GM19099 (cell line): Measurements from ENCODE around the gene XAB2.

Source experiments
- POLR2A ChIP-seq: IDR thresholded peaks from 3 replicates; pipeline ENCODE4 v1.6.1; 2011; ENCODE audit warnings: low read depth; ENCODE audit not compliant: insufficient read length; ENCODE audit errors: extremely low read depth

XAB2 gene

DNA sequence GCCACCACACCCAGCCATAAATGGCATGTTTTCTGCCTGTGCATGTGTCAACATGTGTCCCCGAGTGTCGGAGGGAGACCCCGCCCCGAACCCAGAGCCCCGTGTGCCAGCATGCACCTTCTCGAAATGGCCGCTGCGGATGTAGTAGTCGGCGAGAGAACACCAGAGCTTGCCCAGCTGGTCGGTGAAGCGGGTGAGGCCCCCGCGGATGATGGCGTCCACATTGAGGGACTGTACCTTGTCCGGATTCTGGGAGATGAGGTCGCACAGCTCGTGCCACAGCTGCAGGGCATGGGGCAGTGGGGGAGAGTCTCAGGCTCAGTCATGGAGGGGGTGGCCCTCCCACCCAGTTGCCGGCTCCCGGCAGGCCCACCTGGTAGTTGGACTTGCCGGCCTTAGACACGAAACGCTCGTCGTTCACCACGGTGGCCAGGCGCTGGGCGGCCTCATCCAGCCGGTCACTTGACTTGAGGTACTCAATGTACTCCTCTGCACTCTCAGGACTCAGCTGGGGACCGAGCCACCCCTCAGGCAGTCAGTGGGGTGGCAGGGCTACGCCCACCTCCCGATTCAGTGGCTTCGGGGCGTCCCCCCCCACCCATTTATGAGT is 3.5 kb downstream of the XAB2 start:
- TF ChIP-seq POLR2A: no peak

DNA sequence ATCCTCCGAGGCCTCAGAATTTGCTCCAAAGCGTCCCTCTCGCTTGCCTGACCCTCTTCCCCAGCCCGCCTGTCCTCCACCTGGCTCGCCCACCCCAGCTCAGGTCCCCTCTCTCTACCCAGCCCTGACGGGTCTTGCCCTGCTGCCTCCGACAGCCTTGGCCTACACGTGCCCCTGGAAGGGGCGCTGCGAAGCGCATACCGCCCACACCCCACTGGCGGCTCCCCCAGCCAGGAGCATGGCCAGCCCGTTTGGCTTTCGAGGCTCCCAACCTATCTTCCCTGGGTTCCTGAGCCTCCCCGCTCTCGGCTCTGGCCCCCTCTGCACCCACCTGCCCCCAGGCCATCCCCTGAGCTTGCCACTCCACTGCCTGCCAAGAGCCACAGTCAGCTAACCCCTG is 4.5 kb downstream of the XAB2 start:
- TF ChIP-seq POLR2A: no peak

DNA sequence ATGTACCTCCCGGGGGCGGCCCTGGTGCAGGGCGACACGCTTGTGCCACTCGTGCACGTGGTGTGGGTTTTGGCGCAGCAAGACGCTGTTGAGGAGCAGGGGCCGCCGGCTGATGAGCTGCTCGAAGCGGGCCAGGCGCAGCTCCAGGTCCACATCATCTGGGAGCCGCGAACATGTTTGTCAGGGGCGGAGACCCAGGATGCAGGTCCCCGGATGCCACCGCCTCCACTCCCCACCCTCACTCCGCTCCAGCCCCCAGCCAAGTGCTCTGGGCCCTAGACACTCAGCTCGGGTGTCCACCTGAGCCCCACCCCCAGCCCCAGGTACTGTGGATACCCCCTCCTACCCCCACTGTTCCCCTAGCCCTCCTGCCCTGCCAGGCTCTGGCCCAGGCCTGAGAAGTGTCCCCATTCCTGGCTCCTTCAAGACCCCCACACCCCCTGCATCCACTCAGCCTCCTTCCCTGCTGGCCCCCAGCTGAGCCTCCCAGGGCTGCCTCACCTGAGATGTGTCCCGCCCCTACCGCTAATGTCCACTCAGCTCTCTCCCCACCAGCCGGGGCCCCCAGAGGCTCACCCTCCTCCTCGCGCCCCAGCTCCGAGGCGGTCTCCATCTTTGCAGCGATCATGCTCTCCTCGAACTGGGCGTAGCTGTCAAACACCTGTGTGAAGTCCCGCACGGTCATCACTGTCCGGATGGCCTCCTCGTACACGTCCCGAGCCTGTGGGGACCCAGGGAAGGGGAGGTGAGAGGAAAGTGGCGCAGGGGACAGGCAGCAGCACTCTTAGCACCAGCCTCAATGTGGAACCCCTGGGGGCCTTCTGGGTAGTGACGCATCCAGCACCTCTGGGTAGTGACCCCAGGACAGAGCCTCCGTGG is 5.4 kb downstream of the XAB2 start:
- no peak for TF ChIP-seq POLR2A

DNA sequence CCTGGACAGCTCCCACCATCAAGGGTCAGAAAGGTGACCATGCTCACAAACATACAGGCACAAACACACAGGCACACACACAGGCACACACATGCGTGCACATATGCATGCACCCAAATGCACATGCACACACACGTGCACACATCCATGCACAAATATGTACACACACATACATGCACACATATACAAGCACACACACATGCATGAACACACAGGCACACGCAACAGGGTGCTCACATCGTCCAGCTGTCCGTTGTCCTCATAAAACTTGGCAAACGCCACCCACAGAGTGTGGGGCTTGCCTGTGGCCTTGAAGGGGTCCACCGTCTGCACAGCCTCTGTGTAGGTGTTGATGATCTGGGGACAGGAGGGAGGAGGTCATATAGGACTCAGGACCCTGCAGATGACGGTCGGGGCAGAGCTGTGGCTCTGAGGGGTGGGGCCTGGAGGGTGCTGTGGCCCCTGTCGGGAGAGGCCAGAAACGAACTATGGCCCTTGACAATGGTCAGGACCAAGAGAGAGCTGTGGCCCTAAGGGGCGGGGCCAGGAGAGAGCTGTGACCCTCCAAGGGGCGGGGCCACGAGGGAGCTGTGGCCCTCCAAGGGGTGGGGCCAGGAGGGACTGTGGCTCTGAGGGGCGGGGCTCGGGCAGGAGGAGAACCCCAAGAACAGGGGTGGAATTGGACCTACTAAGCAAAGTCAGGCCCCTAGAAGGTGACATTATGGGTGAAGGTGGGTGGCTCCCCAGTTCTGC is 6.2 kb downstream of the XAB2 start:
- TF ChIP-seq POLR2A: no peak

DNA sequence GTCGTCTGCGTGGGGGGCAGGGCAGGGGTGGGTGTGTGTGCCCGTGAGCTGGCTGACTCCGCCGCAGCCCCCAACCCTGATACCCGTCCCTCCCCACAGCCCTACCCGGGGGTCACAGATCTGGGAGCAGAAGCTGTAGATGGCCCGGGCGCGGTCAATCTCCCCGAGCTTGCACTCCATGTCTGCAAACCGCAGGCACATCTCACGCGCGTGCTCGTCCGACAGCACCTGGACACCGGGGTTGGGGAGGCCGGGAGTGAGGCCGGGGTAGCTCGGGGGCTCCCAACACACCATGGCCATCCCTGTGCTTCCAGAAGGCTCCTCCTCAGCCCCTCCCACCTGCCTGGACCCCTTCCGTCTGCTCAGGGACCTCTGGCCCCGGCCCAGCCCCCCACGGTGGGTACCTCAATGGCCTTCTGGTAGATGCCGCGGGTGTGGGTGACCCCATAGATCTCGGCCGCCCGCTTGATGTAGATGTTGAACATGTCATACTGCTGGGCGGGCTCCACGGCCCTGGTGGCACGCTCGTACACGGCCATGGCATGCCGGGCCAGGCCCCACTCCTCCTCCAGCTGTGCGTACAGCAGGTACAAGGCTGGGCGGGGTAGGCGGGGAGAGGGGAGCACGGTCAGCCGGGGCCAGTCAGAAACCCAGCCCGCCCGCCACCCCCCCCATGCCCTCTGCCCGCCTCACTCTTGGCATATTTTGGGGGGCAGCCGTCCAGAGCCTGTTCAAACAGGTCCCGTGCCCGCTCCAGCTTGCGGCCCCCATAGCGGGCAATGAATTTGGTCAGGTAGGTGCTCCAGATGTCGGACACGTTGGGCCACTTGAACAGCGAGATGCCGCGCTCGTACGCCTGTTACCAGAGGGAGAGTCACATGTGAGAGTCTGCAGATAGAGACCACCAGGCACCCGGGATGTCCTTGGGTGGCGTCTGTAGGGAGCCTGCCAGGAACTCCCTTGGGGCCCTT is 8.6 kb downstream of the XAB2 start:
- no peak for TF ChIP-seq POLR2A

DNA sequence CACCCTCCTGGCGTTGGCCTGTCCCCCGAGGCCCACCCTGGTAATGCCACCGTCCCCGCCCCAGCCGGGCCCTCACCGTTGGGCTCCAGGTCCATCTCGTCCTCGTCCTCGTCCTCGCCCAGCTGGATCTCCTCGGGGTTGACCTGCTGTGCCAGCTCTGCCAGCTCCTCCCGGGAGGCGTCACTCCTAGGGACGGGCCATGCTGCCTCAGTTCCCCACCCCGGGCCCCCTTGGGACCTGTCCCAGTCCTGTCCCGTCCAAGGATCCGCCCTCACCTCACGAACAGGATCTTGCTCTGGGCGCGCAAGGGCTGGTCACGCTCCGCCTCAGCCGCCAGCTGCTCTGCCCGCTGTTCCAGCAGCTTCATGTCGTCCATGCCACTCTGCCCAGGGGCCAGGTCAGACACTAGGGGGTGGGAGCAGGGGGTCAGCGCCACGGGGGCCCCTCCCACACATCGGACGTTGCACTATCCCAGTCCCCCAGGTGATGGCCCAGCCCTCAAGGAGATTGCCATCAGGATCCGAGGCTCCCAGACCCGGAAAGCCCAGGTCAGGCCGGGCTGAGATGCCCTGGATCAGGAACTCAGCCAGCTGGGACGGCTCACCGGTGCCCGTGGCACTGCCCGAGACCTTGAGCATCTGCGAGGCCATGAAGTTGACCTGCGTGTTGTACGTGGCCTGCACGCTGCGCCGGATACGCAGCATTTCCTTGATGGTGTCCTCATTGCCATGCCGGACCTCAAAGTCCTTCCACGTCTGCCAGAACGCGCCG is 9.5 kb downstream of the XAB2 start:
- TF ChIP-seq POLR2A: no peak

DNA sequence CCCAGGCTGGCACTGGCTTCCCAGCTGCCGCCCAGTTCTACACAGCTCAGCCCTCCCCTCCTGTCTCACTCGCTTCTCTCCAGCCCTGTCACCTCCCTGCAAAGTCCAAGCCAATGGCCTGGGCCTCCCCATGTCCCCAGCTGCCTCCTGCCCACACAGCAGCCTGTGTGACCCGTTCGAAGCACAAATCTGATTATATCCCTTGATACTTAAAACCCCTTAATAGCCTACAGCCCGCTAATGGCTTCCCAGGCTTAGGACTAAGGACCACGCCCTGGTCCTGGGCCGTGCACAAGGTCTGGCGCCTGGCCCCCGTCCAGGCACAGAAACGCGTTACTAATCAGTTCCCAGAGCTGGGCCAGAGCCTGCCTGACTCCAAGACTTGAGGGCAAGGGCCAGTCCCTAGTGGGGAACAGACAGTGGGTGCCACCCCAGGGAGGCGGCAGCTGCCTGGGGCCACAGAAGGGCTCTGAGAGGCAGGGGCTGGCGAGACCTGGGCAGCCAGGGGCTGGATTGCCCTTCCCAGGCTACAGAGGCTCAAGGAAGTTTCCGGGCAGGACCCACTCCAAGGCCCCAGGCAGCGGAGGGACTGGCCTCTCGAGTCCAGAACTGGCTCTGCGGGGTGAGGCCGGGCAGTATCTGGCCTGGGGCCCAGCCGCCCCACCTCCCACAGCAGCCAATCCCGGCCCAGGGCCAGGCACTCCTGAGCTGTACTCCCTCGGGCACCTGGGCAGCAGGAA is 10.4 kb downstream of the XAB2 start:
- no peak for TF ChIP-seq POLR2A

DNA sequence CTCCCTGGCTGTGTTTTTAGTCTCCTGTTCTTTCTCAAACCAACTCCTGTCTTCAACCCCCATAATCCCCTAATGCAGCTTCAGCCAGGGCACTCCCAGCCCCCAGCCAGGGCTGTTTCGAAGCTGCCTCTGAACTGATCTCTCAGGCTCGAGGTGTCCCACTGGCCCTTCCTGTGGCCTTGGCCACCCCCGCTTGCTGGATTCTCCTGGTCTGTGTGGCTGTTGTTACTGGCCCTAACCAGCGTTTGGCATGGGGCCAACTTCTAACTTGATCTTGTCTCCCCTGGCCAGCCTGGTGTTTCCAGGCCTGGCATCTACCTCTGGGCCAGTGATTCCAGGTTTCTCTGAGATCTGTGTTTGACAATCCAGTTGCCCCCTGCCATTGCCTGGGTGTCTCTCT is 11.0 kb downstream of the XAB2 start:
- no peak for TF ChIP-seq POLR2A

DNA sequence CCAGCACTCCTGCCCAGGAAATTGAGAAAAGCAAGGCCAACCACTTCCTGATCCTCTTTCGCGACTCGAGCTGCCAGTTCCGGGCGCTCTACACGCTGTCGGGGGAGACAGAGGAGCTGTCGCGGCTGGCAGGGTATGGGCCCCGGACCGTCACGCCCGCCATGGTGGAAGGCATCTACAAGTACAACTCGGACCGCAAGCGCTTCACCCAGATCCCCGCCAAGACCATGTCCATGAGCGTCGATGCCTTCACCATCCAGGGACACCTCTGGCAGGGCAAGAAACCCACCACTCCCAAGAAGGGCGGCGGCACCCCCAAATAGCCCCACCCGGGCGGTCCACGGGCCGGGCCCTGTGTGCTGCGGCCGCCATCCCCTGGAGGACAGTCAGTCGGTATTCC is 11.6 kb downstream of the XAB2 start:
- TF ChIP-seq POLR2A: no peak

DNA sequence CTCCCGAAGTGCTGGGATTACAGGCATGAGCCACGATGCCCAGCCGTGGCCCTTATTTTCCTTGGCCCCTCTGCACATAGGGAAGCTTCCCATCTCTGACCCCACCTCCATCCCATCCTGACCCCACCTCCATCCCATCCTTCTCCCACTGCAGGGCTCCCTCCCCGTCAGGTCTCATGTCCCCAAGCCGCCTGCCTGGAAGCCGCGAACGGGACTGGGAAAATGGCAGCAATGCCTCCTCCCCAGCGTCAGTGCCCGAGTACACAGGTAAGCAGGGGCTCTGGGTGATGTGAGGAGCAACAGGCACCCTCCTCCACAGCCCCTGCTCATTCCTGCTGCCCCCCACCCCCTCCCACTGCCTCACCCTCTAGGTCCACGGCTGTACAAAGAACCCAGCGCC is 12.2 kb downstream of the XAB2 start:
- no peak for TF ChIP-seq POLR2A

DNA sequence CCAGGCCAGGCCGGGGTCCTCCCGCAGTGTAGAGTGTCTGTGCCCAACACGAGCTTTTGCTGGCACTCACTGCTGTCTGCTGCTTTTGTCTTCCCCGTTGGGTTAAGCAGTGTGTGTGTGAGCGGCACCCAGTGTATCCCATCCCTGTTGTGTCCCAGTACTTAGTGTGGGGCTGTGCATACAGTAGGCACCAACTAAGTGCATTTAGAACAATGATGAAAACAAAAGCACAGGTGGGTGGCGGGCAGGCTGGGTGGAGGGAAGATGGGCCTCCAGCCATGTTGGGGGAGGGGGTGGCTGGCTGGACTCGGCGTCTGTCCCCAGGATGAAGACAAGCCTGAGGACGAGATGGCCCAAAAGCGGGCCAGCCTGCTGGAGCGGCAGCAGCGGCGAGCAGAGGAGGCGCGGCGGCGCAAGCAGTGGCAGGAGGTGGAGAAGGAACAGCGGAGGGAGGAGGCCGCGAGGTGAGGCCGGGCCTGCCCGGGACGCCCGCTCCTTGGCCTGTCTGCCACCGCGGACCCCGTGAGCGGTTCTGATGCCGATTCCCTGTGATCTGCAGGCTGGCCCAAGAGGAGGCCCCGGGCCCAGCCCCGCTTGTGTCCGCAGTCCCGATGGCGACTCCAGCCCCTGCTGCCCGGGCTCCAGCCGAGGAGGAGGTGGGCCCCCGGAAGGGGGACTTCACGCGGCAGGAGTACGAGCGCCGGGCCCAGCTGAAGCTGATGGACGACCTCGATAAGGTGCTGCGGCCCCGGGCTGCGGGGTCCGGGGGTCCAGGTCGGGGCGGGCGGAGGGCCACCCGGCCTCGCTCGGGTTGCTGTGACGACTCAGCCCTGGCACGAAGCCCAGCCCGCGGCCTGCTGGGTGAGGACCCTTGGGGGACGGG is 14.2 kb downstream of the XAB2 start:
- TF ChIP-seq POLR2A: no peak
